Measurements from ENCODE around the gene TMEM219.
"Not testable (repeated sequence)": the region's sequence is repeated elsewhere in the genome, so short reads cannot be mapped to it uniquely, and the experiment has no call there.

Gene TMEM219

GRCh38 chr16:29951625-29952365 lies 10.1 kb upstream of the TMEM219 start:
- no peak for DNase-seq (ENCODE audit: low read depth)

- no peak for DNase-seq (ENCODE audit: low read depth)
These were observed 3.1 kb upstream of the TMEM219 start for GRCh38 chr16:29958756-29959155.

- no peak for DNase-seq (ENCODE audit: low read depth)
These were observed 2.6 kb upstream of the TMEM219 start for GRCh38 chr16:29959293-29959692.

GRCh38 chr16:29959821-29960220 lies 2.1 kb upstream of the TMEM219 start:
- not testable (repeated sequence) for DNase-seq (ENCODE audit: low read depth)

GRCh38 chr16:29961127-29961478 lies 776 bp upstream of the TMEM219 start:
- no peak for DNase-seq (ENCODE audit: low read depth)

- DNase-seq (ENCODE audit: low read depth) = no peak
These were observed 590 bp downstream of the TMEM219 start for GRCh38 chr16:29962344-29962994.

GRCh38 chr16:29963021-29963743 lies 1.3 kb downstream of the TMEM219 start:
- no peak for DNase-seq (ENCODE audit: low read depth)

GRCh38 chr16:29968205-29968604 lies 6.3 kb downstream of the TMEM219 start:
- no peak for DNase-seq (ENCODE audit: low read depth)

GRCh38 chr16:29971304-29971703 lies 9.4 kb downstream of the TMEM219 start:
- no peak for DNase-seq (ENCODE audit: low read depth)

GRCh38 chr16:29972500-29972899 lies 10.6 kb downstream of the TMEM219 start:
- DNase-seq (ENCODE audit: low read depth) = no peak

GRCh38 chr16:29972992-29973383 lies 11.1 kb downstream of the TMEM219 start:
- no peak for DNase-seq (ENCODE audit: low read depth)

- peak; percentile 86 for DNase-seq (ENCODE audit: low read depth)
These were observed 11.7 kb downstream of the TMEM219 start, which contains the start of gene TAOK2 for GRCh38 chr16:29973384-29974246. TSS of gene TAOK2 (plus strand) at chr16:29973868. CDS start at chr16:29977773, 3,905 bp downstream.

- no peak for DNase-seq (ENCODE audit: low read depth)
These were observed 12.6 kb downstream of the TMEM219 start for GRCh38 chr16:29974291-29975133.

- no peak for DNase-seq (ENCODE audit: low read depth)
These were observed 13.3 kb downstream of the TMEM219 start for GRCh38 chr16:29975134-29975538.

GRCh38 chr16:29975811-29976511 lies 14.1 kb downstream of the TMEM219 start:
- no peak for DNase-seq (ENCODE audit: low read depth)

GRCh38 chr16:29977063-29977825 lies 15.4 kb downstream of the TMEM219 start:
- no peak for DNase-seq (ENCODE audit: low read depth)

- no peak for DNase-seq (ENCODE audit: low read depth)
These were observed 16.2 kb downstream of the TMEM219 start for GRCh38 chr16:29978081-29978480.

GRCh38 chr16:29978564-29979270 lies 16.8 kb downstream of the TMEM219 start:
- DNase-seq (ENCODE audit: low read depth) = no peak
